Measurements from ENCODE around the gene P2RY6.

The P2RY6 gene

DNA sequence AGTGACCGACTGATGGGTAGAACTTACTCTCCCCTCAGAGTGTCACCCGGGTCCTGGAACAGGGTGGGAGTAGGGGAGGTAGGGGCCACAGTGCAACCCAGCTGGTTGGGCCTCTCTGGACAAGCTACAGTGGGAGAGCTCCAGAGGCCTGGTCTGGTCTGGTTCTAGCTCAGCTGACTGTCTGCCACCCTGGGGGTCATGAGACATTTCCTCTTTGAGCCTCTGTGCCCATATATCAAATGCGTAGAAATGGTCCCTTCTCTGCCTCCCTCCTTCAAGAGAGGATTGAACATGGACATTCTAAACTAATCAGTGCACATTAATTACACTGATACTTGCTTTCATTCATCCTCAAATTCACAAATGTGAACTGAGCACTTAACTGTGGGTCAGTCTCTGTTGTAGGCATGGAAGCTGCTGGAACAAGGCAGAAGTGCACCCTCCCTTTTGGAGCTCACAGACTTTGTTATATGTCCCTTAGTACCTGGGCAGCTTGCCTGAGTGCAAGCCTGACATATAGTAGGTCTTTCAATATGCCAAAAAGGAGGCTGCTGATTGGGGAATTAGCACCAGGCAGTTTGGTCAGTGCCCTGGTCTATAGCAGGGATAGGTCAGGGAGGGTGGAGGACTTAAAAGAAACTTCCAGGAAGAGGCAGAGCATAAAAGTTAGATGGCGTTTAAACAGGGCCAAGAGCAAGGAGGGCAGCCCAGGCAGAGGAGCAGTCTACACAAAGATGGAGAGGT lies 61.7 kb downstream of the P2RY6 start:
- no peak for DNase-seq (ENCODE audit: low read depth in 3 of 3)

DNA sequence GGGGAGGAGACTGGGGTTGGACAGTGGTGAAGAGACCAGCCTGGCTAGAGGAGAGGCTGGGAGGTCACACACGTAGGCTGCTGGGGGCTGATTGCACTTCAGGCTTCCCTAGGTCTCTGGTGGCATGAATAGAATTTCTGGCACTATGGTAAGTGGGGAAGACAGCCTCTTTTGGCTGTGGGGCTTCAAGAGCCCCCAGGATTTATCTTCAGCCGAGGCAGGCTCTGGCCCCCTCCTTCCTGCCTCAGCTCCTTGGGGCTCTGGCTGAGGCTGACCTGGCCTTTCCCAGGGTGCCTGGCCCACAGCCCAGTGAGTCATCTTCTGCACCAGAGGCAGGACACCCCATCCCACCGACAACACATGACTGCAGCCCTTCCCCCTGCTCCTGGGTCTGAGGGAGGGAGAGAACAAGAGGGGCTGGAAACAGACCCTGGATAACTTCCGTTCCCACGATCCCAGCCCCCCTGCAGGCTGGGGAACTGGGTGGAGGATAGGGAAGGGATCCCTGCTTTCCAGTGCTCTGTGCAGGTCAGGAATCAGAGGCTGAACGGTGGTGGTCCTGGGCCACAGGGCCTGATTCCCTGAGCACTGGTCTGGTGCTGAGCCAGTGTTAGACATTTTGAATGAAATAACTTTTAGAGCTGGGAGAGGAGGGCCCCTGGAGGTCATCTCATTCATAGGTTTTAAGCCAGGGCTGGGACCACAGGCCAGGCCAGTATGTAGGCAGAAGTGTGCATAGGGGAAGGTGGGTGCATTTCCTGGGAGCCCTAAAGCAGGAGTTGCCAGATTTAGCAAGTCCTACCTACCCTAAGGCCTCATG lies 62.5 kb downstream of the P2RY6 start:
- no peak for DNase-seq (ENCODE audit: low read depth in 3 of 3)

DNA sequence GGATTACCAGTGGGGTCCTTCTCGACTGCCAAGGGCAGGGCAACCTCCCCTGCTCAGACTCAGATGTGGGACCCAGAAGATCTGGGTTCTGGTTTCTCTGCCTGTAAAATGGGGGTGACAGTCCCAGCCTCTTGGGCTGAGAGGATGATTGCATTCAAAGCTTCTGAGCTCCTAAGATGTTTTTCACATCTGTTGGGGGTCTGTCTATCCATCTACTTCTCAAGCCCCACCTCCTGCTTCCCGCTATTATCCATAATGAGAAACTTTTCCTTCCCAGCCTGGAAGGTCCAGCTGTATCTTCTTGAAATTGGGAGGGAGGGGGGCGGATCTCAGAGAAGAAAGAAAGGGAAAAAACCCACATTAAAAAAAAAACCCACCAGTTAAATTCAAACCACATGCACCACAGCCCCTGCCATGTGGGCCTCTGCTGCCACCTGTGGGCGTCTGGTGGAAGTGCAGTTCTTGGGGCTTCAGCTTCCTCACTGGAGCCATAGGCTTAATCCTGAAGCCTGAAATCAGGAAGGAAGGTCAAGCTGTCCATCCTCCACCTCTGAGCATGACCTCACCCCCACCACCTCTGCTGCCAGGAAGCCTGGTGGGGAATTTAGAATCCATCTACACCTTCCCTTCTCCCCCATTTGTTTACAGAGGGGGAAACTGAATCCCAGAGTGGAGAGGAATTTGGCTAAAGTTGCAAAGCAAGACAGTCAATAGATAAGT lies 63.2 kb downstream of the P2RY6 start:
- peak; percentile 58 to 65 (median 58) for DNase-seq (ENCODE audit: low read depth in 3 of 3)

DNA sequence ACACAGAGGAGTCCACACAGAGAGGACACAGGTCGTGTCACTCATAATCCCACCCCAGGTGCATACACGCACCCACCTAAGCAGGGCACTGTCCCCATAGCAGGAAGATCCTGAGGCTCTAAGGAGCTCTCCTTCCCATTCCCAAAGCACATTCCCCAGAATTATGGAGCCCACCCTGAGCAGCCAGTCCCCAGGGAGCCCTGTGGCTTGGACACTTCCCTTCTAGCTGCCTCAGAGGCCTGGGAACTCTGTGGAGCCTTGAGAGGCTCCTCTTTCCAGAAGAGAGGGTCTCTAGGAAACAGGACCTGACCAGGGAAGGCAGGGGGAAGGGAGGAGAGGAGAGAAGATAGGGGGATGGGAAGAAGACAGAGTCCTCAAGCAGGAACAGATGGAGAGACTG lies 65.7 kb downstream of the P2RY6 start:
- no peak for DNase-seq (ENCODE audit: low read depth in 3 of 3)

DNA sequence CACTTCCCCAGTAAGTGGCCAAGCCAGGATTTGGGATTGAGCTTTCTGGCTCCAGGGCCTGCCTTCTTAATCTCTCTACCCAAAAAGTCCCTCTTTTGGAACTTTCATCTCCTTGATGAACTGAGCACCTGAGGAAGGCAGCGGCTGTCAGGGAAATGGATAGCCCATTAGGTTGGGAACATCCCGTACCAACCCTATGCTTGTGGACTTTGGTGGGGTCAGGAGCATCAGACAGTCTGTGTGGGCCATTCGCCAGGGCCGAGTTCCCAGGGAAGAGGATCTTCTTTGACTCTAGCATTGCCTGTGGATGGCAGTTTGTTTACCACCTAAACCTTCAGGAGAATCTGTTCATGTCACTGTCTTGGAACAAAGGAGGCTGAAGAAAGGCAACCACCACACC lies 66.1 kb downstream of the P2RY6 start:
- DNase-seq (ENCODE audit: low read depth in 3 of 3), result no peak

DNA sequence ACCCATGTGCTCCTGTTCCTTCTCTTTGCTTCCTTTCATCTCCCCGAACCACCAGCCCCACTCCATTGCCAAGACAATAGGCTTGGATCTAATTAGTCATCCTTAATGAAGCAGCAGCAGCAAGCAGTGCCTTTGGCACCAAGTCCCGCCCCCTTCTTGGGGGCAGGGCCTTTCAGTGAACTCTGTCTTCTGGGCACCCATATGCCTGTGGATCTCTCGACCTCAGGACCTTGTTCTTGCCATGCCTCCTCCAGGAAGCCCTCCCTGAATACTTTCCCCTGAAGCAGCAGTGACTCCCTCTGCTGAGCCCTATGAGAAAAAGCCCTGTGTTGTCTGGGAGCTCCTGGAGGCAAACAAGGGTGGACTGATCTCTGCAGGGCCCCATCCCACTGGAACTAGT lies 68.0 kb downstream of the P2RY6 start:
- DNase-seq (ENCODE audit: low read depth in 3 of 3), result no peak

DNA sequence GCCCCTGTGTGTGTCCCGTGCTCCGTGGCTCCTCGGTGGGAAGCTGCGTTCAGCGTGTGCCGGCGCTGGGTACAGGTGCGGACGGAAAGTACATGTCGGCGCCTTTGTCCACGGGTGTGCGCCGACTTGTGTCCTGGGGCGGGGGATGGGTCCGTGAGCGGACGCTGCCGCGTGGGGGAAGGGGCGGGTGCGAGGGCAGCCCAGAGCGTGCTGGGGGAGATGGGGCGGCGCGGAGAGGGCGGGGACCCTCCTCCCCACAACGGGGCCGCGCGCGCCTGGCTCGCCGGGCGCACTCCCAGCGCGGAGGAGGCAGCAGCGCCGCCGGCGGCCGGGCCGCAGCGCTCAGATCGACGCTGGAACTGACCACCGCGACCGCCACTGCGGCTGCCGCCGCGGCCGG lies 70.5 kb downstream of the P2RY6 start:
- no peak for DNase-seq (ENCODE audit: low read depth in 3 of 3)

DNA sequence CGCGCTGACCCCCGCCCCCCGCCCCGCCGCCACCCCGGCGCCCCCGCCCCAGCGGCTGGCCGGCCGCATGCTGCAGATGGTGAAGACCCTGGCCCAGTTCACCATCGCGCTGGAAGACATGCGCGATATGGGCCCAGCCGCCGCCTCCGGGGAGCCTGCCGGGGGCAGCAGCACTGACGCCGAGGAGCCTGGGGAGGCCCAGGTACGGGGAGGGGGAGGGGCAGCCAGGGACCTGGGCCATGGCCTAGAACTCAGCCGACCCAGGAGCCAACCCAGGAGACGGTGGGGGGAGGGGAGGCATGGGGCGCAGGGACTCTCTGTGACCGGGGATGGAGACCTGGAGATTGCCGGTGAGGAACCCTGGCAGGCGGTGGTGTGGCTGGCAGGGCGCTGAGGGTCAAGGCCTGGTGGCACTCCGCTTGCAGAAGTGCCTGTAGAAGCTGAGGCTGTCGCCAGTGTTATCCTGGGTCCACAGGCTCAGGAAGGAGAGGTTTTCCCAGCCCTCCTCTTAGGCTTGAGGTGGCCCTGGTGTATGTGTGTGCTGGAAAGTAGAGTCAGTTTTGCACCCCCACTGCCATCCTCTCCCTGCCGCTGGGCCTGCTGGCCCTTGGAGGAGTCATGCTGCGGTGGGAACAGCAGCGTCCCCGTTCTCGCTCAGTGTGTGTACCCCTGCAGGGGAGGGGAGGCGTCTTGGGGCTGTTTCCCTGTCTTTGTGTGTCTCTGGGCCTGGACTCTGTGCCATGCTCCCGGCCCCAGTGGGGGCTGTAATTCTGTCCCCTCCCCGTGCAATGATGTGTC lies 71.1 kb downstream of the P2RY6 start:
- no peak for DNase-seq (ENCODE audit: low read depth in 3 of 3)

DNA sequence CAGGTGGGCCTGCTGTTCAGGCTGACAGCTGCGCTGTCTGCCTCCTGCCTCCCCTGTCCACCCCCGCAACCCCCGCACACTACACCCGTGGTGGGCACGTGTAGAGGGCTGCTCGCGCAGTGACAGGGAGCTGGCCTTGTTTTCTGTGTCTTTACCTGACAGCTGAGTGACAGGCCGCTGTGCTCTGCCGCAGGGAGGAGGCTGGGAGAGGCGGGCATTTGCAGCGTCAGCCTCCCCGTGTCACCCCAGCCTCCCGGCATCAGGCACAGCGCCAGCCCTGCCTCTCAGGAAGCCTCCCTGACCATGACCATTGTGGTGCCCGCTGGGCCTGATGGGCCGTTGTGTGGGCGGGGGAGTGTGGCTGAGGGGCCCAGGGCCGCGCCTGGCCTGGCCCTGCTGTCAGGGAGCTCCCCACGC lies 72.1 kb downstream of the P2RY6 start:
- DNase-seq (ENCODE audit: low read depth in 3 of 3), result no peak

DNA sequence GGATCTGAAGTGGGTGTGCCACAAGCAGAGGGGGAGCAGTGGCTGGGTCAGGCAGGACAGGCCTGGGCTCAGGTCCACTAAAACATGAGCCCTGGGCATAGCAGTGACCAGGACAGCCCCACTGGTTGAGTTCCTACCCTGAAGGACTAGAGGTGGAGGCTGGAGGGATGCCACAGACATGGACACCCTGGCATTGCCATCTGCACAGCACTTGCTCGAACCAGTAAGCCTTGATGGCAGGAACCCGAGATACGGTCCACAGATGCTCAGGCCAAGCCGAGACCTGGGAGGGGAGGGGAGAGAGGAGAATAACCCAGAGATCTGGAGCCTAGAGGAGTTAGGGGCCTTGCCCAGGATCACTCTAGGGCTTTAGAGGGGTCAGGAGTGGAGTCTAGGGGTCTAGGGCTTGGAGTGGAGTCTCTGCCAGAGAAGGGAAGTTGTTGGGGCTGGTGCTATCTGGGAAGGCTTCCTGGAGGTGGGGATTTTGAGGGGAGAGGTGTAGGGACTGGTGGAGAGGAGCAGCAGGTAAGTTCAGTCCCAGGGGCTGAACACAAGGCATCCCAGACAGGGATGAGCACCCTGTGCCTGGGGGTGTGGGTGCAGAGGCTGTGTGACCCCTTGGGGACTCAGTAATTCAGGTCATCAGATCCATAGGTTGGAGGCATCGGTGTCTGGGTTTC lies 73.5 kb downstream of the P2RY6 start:
- DNase-seq (ENCODE audit: low read depth in 3 of 3), result no peak

DNA sequence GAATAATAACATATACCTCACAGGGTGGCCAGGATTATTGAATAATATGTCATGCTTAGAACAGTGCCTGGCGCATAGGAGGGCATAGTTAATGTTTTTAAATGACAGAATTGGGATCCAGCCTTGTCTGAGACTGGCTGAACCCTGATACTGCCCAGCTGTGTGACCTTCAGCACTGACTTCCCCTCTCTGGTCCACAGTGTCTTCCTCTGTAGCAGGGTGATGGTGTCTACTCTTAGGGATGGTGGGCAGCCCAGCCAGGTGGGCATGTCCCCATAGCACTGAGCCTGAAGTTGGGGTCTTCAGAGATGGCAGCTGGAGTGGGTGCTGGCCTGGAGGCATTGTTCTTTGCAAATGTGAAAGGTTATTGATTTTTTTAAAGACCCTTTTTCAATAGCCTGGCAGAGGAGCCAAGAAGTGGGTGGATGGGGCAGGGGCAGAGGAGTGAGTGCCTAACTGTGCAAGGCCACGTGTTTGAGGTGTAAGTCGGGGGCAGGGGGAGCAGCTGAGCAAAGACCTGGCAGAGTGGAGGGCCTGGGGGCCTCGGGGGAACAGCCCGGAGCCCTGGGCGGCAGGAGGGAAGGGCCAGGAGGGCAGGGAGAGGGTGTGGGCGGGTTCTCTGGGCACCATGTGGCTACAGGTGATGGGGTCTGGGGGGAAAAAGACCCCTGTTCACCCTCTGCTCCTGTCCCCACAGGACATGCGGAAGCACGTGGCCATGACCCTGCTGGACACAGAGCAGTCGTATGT lies 74.2 kb downstream of the P2RY6 start:
- no peak for DNase-seq (ENCODE audit: low read depth in 3 of 3)

DNA sequence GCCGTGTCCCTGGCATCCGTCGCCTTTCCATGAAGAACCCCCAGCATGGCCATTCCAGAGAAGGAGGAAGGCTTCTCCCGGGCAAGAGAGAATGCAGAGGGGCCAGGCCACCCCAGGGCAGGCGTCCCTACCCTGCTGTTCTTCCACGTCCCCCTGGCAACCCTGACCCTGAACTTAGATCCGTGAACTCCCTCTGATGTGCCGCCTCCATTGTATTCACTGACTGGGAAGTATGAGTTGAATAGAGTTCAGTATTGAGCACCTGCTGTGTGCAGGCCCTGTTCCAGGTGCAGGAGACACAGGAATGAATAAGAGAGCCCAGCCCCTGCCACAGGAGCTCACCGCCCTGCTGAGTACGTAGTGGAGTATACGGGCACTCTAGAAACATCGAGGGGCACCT lies 74.9 kb downstream of the P2RY6 start:
- no peak for DNase-seq (ENCODE audit: low read depth in 3 of 3)
